NCI-H1092 (cell line): Measurements from ENCODE around the gene OR13C8.

ENCODE experiments used
- DNase-seq: peaks from one replicate; lab custom pipeline; 2025; lab: John Stamatoyannopoulos, UW

OR13C8 gene

GRCh38 chr9:104617418-104617817 lies 48.5 kb downstream of the OR13C8 start:
- DNase-seq = no peak

- no peak for DNase-seq
Observed at GRCh38 chr9:104618104-104618503, 49.1 kb downstream of the OR13C8 start, which contains the start of gene OR13C9. TSS of gene OR13C9 (minus strand) at chr9:104618204. CDS start at chr9:104618204, 0 bp downstream.
